Kidney tubule cell (primary cell): ENCODE measurements around the gene TNNI2.

Experiments used
- DNase-seq: peaks from one replicate; pipeline ENCODE4 v3.0.0-alpha.2; 2018; ENCODE audit warnings: low spot score

TNNI2 gene

DNA sequence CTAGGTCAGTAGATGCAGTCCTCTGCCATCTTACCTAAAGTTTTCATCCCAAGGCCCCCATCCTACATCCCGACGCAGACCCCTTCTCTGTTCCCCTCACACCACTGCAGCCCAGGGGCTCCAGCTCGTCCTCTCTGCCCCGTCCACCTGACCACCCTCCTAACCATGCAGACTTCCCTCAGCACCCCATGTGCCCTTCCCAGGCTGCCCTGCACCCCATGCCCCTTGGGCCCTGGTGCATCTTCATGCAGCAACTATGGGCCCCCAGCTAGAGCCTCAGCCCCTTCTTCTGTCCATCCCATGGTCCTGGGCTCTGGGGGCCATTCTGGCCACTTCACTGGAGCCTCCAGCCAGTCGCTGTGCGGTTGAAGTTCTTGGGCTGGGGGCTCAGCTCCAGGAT is 50.0 kb downstream of the TNNI2 start:
- DNase-seq: no peak

DNA sequence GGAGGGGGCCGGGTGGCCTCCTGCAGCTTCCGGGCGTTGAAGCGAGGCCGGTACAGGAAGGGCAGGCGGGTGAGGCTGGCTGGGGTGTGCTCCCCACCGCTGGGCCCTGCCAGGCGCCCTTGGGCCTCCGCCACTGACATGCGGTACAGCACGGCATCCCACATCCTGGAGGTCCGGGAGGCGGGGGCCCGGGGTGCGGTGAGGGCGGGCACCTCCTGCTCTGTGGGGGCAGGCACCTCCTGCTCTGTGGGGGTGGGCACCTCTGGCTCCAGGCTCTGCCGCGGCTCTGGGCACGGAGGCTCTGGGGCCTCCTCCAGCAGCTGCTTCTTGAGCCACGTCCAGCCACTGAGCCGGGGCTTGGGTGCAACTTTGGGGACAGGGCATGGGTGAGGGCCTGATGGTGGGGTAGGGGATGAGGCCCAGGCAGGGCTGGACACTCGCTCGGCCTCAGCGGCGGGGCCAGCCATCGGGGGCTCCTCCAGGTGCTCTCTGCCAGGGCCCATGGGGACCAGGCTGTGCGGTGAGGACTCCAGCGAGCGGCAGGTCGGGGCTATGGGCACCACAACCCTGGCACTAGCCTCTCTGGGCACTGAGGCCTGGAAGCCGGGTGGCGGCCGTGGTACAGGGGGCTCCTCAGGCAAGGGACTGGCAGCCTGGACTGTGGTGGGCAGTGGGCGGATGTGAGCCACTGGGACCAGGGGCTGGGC is 50.6 kb downstream of the TNNI2 start:
- no peak for DNase-seq

GRCh38 chr11:1889941-1890855 is 51.4 kb downstream of the TNNI2 start:
- no peak for DNase-seq
